NCI-H2196 (cell line): Measurements from ENCODE around the gene LGALS16.
A peak's percentile ranks its signal among the peaks of the same experiment; 100 is the strongest.
"Not testable (repeated sequence)": the region's sequence is repeated elsewhere in the genome, so short reads cannot be mapped to it uniquely, and the experiment has no call there.

Experiments
- DNase-seq: peaks from one replicate; lab custom pipeline; 2025; ENCODE audit not compliant: unreplicated experiment; lab: John Stamatoyannopoulos, UW

The LGALS16 gene, protein sequence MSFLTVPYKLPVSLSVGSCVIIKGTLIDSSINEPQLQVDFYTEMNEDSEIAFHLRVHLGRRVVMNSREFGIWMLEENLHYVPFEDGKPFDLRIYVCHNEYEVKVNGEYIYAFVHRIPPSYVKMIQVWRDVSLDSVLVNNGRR

DNA sequence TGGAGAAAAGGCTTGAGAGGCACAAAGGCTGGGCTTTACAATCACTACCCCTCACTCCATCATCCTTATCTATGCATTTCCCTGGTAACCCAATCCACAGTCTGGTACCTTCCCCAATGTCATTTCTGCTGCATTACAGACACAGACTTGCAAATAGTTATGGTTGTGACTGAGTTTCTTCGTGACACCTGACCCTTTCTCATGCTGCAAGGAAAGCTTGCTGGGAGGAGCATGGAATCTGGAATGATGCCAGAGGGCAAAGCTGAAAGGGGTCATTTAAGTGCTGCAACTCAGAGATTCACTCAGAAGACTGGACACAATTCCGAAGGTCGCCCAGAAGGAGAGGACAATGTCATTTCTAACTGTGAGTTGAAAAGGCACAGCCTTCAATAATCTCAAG lies at the start of gene LGALS16:
Gene LGALS16 (plus strand): TSS at position 301 of the 400 bp plus-strand sequence. CDS start 49 bp downstream, at position 350.
- DNase-seq, result no peak

DNA sequence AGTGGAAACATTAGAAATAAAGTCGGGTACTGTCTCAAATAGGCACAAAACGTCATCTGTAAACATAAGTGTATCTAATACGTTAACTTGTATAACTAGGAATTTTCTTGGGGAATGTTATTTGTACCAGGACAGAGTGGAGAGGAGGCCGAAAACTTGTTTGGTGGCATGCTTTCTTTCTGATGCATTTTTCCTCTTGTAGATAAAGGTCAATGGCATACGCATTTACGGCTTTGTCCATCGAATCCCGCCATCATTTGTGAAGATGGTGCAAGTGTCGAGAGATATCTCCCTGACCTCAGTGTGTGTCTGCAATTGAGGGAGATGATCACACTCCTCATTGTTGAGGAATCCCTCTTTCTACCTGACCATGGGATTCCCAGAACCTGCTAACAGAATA lies 48.7 kb upstream of the LGALS16 start:
- no peak for DNase-seq

DNA sequence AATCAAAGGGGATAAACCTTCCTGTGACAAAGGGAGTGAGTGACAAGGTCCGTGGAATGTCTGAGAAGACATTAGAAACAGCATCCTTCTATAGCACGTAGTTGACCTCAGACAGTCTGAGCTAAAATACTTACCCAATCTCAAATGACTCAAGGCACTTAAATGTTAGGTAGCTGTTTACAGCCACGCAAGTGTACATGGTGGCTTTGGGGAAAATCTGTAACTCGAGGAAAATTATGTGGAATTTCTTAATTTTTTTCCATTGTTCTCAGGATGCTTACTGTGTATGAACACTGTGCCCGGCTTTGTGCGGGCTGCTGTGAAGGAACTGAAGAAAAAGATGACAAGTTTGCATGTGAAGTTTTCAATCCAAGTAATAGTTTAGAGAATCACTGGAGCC lies 48.2 kb upstream of the LGALS16 start:
- DNase-seq, result no peak

DNA sequence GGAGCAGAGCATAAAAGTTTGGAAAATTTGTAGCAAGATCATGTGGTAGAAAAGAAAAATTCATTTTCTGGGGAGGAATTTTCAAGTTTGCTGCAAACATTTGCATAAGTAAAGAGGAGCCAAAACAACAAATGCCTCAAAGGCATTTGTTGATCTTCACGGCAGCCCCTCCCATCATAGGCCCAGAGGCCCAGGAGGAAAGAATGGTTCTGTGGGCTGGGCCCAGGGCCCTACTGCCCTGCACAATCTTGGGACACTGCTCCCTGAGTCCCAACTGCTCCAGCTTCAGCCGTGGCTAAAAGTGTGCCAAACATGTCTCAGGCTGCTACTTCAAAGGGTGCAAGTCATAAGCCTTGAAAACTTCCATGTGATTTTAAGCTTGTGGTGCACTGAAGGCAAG lies 42.1 kb upstream of the LGALS16 start:
- DNase-seq, result no peak

DNA sequence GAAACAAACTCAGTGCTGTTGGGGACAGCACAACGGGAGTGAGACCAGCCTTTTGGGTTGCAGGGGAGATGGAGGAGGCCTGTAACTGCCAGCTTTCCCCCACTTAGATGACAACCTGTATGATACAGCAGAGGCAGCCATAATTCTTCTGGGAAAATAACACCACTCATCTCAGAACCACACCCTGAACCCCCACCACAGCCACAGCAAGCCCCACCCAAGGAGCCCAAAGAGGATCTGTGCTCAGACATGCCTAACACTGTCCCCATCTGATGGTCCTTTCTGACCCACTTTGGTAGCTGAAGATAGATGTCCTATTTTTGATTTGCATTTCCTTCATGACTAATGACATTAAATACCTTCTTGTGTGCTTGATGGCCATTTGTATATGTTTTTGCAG lies 38.0 kb upstream of the LGALS16 start:
- DNase-seq, result no peak

DNA sequence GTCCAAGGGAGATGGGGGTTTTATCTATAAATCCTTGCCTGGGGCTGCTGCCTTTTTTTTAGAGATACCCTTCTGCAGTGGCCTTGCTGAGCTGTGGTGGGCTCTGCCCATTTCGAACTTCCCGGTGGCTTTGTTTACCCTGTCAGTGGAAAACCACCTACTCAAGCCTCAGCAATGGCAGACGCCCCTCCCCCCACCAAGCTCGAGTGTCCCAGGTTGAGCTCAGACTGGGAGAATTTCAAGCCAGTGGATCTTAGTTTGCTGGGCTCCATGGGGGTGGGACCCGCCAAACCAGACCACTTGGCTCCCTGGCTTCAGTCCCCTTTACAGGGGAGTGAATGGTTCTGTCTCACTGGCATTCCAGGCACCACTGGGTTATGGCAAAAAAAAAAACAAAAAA lies 31.8 kb upstream of the LGALS16 start:
- DNase-seq, result no peak

DNA sequence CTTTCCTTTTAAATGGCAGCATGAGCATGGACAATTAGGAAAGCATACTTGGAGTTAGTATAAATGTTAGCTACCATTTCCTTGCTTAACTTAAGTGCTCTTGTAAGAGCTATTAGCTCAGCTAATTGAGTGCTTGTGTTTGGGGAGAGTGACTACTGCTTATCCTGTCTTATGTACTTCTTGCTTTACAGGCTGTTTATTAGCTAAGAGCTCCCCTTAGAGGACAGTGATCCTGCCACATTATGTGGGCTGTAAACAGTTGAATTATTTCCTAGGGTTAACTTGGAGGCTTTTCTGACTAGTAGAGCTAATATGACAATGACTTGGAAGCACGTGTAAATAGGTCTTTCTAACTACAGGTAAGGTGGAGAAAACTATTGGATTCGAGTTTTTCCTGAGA lies 28.1 kb upstream of the LGALS16 start:
- DNase-seq, result peak; percentile 10

DNA sequence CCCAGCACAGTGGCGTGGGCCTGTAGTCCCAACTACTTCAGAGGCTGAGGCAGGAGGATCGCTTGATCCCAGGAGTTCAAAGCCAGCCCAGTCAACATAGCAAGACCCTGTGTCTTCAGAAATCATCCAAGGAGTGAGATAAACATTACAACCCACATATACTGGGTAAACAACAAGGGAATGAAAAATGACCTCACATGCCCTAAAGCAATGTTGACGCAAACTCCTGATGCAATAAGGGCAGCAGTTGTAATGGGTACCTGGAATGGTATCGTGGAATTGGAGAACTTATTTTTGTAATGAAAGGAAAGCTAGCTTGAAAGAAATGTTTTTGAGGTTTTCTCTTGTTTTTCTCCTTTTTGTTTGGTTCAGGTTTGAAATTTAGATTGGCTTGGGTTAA lies 24.5 kb upstream of the LGALS16 start:
- DNase-seq, result no peak

DNA sequence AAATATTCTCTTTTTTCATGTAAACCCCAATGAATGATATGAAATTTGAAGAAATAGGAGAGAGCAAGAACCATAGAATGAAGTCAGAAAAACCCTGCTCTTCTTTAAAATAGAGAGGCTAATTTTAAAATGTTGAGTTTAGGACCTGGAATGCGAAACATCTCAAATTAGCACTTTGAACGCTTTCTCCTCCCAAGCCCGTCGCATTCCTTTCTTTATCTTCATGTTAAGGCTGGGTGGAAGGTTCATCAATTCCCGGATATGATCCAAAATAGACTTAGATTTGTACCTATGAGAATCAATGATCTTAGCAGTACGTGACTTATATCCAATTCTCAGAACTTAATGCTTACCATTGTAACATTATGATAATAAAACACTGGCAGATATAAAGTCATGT lies 24.1 kb upstream of the LGALS16 start:
- DNase-seq, result no peak

DNA sequence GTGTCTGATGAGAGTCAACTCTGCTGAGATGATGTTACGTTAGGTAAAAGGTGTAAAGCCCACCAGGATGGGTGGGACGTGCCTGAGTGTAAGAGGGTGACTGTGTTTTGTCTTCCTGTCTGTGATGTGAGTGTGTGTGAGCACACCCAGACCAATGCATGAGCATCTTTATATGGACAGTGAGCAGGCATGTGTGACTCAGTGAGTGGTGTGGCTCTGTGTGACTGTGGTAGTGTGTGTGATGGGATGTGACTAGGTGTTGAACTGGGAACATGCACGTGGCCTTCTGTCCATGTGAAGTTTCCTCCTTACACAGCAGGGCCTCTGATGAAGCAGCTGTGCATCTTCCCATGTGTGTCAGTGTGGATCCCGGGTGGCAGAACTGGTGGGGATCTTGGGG lies 17.8 kb upstream of the LGALS16 start:
- no peak for DNase-seq

DNA sequence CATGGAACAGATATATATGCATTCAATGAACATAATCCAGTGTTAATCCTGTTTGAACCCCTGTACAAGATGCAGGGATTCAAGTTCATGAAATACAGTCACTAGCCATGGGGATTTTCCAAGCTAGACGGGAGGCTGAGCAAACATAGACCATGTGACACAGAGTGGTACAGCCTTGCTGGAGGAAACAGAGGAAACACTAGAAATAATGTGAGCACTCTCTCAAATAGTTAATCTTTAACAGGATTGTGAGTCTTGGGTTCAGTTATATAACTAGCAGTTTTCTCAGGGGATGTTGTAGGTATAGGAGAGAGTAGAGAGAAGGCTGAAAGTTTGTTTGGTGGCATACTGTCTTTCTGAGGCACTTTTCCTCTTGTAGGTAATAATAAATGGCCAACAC lies 13.9 kb upstream of the LGALS16 start:
- no peak for DNase-seq

DNA sequence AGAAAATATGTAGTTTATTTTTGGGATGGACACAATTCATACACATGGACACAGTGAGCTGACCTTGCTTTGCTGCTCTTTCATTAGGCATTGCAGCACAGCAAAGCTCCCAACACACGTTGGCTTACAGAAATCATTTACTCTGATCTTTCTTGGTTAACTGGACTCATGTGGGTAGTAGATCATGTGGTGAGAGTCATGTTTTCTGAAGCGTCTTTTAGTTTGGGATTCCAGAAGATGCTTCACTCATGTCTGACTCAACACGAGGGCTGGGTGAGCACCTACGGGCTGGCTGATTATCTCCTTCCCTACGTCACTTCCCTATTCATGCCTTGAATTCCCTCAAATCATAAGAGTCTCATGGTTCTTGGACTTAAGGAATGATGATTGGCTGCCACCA lies 12.1 kb upstream of the LGALS16 start:
- DNase-seq, result no peak

DNA sequence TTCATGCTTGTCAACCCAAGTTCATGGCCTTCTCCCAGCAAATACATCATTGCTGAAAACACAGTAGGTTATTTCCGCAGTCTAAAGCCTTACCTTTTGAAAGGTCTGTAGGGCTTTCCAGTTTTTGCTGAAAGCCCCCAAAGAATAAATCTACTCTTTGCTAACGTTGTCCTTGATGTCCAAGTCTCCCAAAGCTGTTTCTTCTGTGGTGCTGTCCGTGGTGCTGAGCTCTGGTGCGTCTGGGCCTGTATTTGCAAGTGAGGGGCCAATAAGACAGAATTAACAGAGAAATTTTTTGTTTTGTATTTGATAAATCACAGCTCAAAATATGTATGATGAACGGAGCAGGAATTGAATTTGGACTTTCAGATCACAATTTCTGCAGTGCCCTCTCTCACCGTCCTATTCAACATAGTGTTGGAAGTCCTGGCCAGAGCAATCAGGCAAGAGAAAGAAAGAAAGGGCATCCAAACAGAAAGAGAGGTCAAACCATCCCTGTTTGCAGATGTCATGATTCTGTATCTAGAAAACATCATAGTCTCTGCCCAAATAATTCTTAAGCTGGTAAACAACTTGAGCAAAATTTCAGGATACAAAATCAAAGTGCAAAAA lies 9.8 kb upstream of the LGALS16 start:
- no peak for DNase-seq

DNA sequence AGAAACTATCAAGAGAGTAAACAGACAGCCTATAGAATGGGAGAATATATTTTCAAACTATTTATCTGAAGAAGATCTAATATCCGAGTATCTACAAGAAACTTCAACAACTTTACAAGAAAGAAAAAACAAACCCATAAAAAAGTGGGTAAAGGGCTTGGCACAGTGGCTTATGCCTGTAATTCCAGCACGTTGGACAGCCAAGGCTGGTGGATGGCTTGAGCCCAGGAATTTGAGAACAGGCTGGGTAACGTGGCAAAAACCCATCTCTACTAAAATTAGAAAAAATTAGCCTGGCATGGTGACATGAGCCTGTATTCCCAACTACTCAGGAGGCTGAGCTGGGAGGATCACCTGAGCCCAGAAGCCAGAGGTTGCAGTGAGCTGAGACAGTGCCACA lies 7.8 kb upstream of the LGALS16 start:
- no peak for DNase-seq

DNA sequence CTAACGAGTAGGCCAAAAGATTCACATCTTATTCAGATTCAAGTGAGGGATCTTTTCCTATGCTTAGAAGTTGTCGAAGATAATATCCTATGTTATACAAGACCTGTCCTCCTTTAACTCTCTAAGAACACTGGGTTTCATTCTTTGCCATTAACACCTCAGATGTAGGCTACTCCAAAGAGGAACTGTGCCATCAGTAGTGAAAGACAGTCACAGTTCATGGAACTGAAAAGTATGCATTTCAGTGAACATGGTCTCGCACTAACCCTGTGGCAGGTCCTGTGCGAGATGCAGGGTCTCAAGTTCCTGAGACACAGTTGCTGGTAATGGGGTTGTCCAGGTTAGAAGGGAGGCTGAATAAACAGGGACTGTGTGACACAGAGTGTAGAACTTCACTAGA lies 4.1 kb downstream of the LGALS16 start:
- no peak for DNase-seq

DNA sequence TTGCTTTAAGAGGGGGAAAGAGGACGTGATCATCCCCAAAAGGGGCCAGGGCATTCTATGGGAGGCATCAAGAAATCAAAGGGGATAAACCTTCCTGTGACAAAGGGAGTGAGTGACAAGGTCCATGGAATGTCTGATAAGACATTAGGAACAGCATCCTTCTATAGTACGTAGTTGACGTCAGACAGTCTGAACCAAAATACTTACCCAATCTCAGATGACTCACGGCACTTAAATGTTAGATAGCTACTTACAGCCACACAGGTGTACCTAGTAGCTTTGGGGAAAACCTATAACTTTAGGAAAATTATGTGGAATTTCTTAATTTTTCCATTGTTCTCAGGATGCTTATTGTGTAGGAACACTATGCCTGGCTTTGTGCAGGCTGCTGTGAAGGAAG lies 4.9 kb downstream of the LGALS16 start:
- no peak for DNase-seq

DNA sequence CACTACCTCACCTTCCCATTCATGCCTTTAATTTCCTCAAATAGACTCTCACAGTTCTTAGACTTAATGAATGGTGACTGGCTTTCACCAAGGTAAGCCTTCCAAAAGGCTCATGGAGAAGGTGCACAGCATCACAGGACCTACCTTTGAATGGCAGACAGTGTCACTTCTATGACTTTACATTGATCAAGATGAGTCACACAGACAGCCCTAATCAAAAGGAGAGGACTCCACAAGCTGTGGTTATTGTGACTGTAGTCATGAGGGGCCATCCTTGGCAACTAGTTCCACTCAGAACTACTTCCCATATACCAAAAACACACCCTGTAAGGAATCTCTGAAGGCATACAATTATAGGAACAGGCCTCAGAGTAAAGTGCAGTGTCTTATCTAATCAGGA lies 5.9 kb downstream of the LGALS16 start:
- no peak for DNase-seq

DNA sequence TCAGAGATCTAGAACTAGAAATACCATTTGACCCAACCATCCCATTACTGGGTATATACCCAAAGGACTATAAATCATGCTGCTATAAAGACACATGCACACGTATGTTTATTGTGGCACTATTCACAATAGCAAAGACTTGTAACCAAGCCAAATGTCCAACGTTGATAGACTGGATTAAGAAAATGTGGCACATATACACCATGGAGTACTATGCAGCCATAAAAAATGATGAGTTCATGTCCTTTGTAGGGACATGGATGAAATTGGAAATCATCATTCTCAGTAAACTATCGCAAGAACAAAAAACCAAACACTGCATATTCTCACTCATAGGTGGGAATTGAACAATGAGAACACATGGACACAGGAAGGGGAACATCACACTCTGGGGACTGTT lies 14.1 kb downstream of the LGALS16 start:
- DNase-seq, result not testable (repeated sequence)

DNA sequence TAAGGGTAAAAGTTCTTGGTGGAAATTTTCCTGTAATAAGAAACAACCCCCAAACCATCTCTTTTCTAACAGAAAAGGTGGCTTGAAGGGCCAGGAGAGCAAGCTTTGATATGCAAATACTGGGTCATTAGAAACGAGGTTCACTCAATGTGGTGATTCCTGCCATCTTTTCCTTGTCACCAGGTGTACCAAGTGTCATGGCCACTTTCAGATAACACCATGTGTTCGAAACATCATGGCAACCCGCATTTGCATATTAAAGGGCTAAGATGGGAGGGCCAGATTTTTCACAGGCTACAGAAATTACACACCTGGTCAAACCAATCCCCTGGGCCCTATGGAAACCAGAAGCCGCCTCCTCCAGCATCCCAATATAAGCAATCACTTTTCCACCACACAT lies 15.3 kb downstream of the LGALS16 start:
- DNase-seq, result no peak

DNA sequence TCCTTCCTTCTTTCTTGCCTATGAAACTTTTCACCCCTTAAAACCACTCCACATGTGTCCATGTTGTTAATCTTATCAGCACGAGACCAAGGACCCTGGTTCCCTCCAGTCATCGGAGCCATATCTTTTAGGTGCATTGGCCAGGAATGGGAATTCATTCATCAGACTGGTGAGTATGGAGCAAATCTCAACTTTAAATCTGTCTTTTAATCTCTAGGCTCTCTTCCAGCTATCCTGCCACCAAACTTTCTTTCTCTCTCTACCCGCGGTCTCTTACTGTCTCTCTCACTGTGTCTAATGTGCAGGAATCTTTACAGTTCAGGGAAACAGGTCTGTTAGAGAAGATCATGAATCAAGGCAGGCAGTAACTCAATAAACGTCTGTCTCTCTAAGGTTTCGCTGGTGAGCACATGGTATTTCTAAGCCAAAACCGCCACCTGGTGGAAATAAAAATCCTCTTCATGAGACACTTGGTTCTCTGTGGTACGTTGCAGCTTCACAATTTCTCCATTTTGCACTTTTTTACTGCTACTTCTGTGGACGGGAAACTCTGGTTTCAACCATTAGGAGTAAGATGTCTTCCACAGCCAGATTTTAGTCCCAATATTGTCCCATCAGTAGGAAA lies 16.1 kb downstream of the LGALS16 start:
- DNase-seq, result peak; percentile 76

DNA sequence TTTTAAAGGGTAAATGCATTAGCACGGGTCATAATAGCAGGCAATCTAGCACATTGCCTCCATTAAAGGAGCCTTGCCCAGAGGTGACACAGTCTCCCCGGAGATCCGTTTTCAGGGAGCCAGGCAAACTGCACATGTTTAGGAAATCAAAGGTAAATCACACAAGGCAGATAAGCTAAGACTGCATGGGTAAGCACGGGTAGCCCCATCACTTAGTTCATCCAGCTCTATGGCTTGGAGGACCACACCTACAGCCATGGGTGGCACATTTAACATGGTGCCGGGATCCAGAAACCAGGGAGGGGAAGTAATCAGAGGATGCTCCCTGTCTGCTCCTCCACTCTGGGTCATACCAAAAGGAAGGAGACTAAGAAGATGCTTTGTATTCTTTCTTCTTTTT lies 16.8 kb downstream of the LGALS16 start:
- DNase-seq, result no peak

DNA sequence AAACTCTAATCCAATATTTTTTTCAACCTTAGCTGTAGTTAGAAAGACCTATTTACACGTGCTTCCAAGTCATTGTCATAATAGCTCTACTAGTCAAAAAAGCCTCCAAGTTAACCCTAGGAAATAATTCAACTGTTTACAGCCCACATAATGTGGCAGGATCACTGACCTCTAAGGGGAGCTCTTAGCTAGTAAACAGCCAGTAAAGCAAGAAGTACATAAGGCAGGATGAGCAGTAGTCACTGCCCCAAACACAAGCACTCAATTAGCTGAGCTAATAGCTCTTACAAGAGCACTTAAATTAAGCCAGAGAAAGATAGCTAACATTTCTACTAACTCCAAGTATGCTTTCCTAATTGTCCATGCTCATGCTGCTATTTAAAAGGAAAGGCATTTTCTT lies 18.1 kb downstream of the LGALS16 start:
- peak; percentile 24 for DNase-seq

DNA sequence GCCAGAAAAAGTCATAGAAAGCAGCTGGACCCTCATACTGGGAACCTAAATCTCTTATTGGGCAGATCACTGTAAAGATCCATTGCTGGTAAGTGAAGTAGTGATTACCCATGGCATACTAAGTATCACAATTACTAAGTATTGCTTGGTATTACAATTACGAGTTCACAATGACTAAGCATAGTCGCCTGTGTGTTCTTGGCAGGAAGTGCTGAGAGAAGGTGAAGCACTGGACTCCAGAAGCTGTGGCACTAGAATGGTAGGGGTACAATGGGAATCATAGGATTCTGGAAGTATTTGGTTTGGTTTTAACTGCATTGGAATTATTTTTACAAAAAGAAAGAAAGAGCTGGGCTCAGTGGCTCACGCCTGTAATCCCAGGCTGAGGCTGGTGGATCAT lies 20.3 kb downstream of the LGALS16 start:
- DNase-seq, result no peak
